ENCODE measurements around the gene SULT4A1. TPM values are rescaled to one million over a fixed set of nuclear protein-coding genes. Genes with fewer than 3 reads are reported as not detected.

SULT4A1 gene
- total RNA-seq, 2 donors from 2014 or later, result 0.12 TPM; not detected in 1

- Histone ChIP-seq H3K27ac (no peak overlapping the region), H3K4me3 (no peak overlapping the region), H3K36me3 (no peaks in the 10 kb centered on the region), H3K4me1 (peaks cover 0 to 3% of the 10 kb centered on the region in 2 donors), H3K9me3 (no peaks in the 10 kb centered on the region), H3K27me3 (no peaks in the 10 kb centered on the region)
- DNase-seq (ENCODE audit: low spot score), result no peak
- no peak for TF ChIP-seq CTCF (IDR thresholded peaks at IDR 0.05)
These were observed 23.6 kb downstream of the SULT4A1 start for GRCh38 chr22:43838571-43839307.

- H3K36me3 ChIP-seq, result no peaks in the 10 kb centered on the region
- H3K4me1 ChIP-seq, result peaks cover 0 to 6% of the 10 kb centered on the region in 2 donors
- H3K9me3 ChIP-seq, result no peaks in the 10 kb centered on the region
- no peak for DNase-seq (ENCODE audit: low spot score)
- H3K27ac ChIP-seq, result no peak overlapping the region
- H3K4me3 ChIP-seq, result no peak overlapping the region
- H3K27me3 ChIP-seq, result no peaks in the 10 kb centered on the region
- no peak for TF ChIP-seq CTCF (IDR thresholded peaks at IDR 0.05)
These were observed 24.2 kb downstream of the SULT4A1 start for GRCh38 chr22:43838161-43838560.

GRCh38 chr22:43837666-43838065 lies 24.6 kb downstream of the SULT4A1 start:
- Histone ChIP-seq H3K36me3 (no peaks in the 10 kb centered on the region), H3K27me3 (no peaks in the 10 kb centered on the region), H3K4me3 (no peak overlapping the region), H3K4me1 (peaks cover 0 to 6% of the 10 kb centered on the region in 2 donors), H3K27ac (no peak overlapping the region), H3K9me3 (no peaks in the 10 kb centered on the region)
- TF ChIP-seq CTCF (IDR thresholded peaks at IDR 0.05), result no peak
- DNase-seq (ENCODE audit: low spot score), result no peak

- TF ChIP-seq CTCF (IDR thresholded peaks at IDR 0.05), result no peak
- DNase-seq (ENCODE audit: low spot score), result no peak
- no peak overlapping the region for H3K27ac ChIP-seq
- no peak overlapping the region for H3K4me3 ChIP-seq
- peaks cover 0 to 6% of the 10 kb centered on the region in 2 donors for H3K4me1 ChIP-seq
- no peaks in the 10 kb centered on the region for H3K9me3 ChIP-seq
- no peaks in the 10 kb centered on the region for H3K27me3 ChIP-seq
- H3K36me3 ChIP-seq, result no peaks in the 10 kb centered on the region
These were observed 26.6 kb downstream of the SULT4A1 start for GRCh38 chr22:43835736-43836135.

GRCh38 chr22:43835166-43835565 lies 27.1 kb downstream of the SULT4A1 start:
- no peak for TF ChIP-seq CTCF (IDR thresholded peaks at IDR 0.05)
- Histone ChIP-seq H3K4me1 (peaks cover 0 to 12% of the 10 kb centered on the region in 2 donors), H3K27me3 (no peaks in the 10 kb centered on the region), H3K9me3 (no peaks in the 10 kb centered on the region), H3K4me3 (no peak overlapping the region), H3K36me3 (no peaks in the 10 kb centered on the region), H3K27ac (no peak overlapping the region)
- DNase-seq (ENCODE audit: low spot score), result no peak
